Smooth muscle cell (in vitro differentiated cells): ENCODE measurements around the gene DISP3. TPM values are rescaled to one million over a fixed set of nuclear protein-coding genes. Genes with fewer than 3 reads are reported as not detected.

ENCODE experiments used
- DNase-seq: peaks from one replicate; lab custom pipeline; 2025; ENCODE audit not compliant: unreplicated experiment; lab: John Stamatoyannopoulos, UW
- H2AFZ ChIP-seq: fragments of 200-600 bp; sonication (generic); 2 replicates; pipeline ENCODE4 v1.6.0; 2016; ENCODE audit warnings: antibody characterized with exemption, low read depth, mild to moderate bottlenecking
- H3F3A ChIP-seq: fragments of 200-600 bp; sonication (generic); 2 replicates; pipeline ENCODE4 v1.6.0; 2017; ENCODE audit warnings: antibody characterized with exemption, low read depth
- H3K27ac ChIP-seq: fragments of 200-600 bp; sonication (generic); 2 replicates; pipeline ENCODE4 v1.5.1; 2016; ENCODE audit warnings: low read depth, mild to moderate bottlenecking
- H3K27me3 ChIP-seq: fragments of 200-600 bp; sonication (generic); 2 replicates; pipeline ENCODE4 v1.6.1; 2016; ENCODE audit warnings: low read depth, mild to moderate bottlenecking
- H3K36me3 ChIP-seq: fragments of 200-600 bp; sonication (generic); 2 replicates; pipeline ENCODE4 v1.5.1; 2016; ENCODE audit warnings: low read depth
- H3K4me1 ChIP-seq: fragments of 200-600 bp; sonication (generic); 2 replicates; pipeline ENCODE4 v1.5.1; 2016; ENCODE audit warnings: low read depth
- H3K4me2 ChIP-seq: fragments of 200-600 bp; sonication (generic); 2 replicates; pipeline ENCODE4 v1.6.0; 2016; ENCODE audit warnings: mild to moderate bottlenecking
- H3K4me3 ChIP-seq: fragments of 200-600 bp; sonication (generic); 2 replicates; pipeline ENCODE4 v1.5.1; 2016; ENCODE audit warnings: mild to moderate bottlenecking
- H3K79me2 ChIP-seq: fragments of 200-600 bp; sonication (generic); 2 replicates; pipeline ENCODE4 v1.6.0; 2016; ENCODE audit warnings: low read depth, mild to moderate bottlenecking
- H3K9ac ChIP-seq: fragments of 200-600 bp; sonication (generic); 2 replicates; pipeline ENCODE4 v1.6.0; 2016; ENCODE audit warnings: low read depth
- H3K9me3 ChIP-seq: fragments of 200-600 bp; sonication (generic); replicated peaks from 2 replicates; pipeline ENCODE4 v1.5.1; 2016; ENCODE audit warnings: low read depth
- H4K20me1 ChIP-seq: fragments of 200-600 bp; sonication (generic); 2 replicates; pipeline ENCODE4 v1.6.0; 2016; ENCODE audit warnings: low read depth
- WGBS: methylation state at CpG from one replicate; pipeline ENCODE4 v1.1.7; 2016; ENCODE audit warnings: low lambda C conversion rate; 5-methylcytosine and 5-hydroxymethylcytosine counted together
- polyA plus RNA-seq: library from polyadenylated mRNA; unstranded; fragments of >200 nt; fragmentation: Nextera tagmentation; extraction: Ambion mirVana; gene quantifications from 2 replicates; pipeline ENCODE4 v1.2.1, GENCODE V29; 2016
- total RNA-seq: library from RNA; depleted of rRNA; stranded (reverse); fragments of >200 nt; gene quantifications from 2 replicates; pipeline ENCODE4 v1.2.3, GENCODE V29; 2014
- TF ChIP-seq, protein P1 (sequence below): fragments of 200-600 bp; sonication (generic); IDR thresholded peaks from 2 replicates; pipeline ENCODE4 v1.5.1; 2017; ENCODE audit warnings: borderline replicate concordance, mild to moderate bottlenecking, antibody characterized with exemption; ENCODE audit not compliant: insufficient read depth, poor library complexity, severe bottlenecking

DISP3 gene
- total and polyA plus RNA-seq, 2 experiments from 2014 or later: 0.17 TPM; not detected in 1

DNA sequence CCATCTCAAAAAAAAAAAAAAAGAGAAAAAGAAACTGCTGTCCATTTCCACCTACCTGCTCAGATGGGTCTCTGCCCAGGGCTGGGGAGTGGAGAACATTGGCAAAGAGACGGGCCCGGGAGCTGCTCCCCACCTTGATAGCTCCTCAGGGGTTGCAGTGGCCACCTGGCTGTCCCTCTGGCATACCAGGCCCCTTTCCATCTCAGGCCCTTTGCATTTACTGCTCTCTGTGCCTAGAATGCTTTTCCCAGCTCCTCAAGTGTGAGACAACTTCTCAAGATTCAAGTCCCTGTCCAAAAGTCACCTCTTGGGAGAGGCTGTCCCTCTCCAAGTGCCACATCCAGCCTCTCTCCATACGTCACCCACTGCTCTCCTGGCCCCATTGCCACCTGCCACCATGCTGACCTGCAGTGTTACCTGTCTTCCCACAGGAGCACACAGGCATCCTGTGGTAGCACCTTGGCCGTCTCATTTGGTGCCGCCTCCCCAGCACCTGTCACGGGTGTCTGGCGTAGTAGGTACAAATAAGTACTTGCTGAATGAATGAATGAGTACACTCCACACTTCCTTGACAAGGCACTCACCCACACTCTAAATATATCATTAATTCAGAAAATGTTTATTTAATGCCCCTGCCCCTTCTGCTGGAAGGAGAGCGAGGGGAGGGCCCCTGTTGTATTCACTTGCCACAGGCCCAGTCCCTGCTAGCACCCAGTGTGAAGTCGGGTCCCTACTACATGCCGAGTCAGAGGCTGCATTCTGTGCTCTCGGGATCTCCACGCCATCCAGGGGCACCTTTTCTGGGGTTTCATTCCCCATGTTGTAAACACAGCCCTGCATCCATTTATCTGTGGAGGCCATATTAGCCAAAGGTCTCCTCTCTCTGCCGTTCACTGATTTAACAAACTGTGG, 48.8 kb downstream of the DISP3 start:
- no peak for DNase-seq
- Histone ChIP-seq H3F3A (no peaks in the 10 kb centered on the region), H3K4me1 (no peaks in the 10 kb centered on the region), H3K79me2 (no peaks in the 10 kb centered on the region), H3K9ac (no peak overlapping the region), H2AFZ (no peak overlapping the region), H3K27ac (no peak overlapping the region), H4K20me1 (no peaks in the 10 kb centered on the region), H3K36me3 (no peaks in the 10 kb centered on the region), H3K4me2 (no peak overlapping the region), H3K4me3 (no peak overlapping the region), H3K27me3 (no peaks in the 10 kb centered on the region), H3K9me3 (no peaks in the 10 kb centered on the region)
- WGBS: 94% methylated on average over 13 of the region's 13 CpGs
- TF ChIP-seq, protein P1, sequence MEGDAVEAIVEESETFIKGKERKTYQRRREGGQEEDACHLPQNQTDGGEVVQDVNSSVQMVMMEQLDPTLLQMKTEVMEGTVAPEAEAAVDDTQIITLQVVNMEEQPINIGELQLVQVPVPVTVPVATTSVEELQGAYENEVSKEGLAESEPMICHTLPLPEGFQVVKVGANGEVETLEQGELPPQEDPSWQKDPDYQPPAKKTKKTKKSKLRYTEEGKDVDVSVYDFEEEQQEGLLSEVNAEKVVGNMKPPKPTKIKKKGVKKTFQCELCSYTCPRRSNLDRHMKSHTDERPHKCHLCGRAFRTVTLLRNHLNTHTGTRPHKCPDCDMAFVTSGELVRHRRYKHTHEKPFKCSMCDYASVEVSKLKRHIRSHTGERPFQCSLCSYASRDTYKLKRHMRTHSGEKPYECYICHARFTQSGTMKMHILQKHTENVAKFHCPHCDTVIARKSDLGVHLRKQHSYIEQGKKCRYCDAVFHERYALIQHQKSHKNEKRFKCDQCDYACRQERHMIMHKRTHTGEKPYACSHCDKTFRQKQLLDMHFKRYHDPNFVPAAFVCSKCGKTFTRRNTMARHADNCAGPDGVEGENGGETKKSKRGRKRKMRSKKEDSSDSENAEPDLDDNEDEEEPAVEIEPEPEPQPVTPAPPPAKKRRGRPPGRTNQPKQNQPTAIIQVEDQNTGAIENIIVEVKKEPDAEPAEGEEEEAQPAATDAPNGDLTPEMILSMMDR: no peak

DNA sequence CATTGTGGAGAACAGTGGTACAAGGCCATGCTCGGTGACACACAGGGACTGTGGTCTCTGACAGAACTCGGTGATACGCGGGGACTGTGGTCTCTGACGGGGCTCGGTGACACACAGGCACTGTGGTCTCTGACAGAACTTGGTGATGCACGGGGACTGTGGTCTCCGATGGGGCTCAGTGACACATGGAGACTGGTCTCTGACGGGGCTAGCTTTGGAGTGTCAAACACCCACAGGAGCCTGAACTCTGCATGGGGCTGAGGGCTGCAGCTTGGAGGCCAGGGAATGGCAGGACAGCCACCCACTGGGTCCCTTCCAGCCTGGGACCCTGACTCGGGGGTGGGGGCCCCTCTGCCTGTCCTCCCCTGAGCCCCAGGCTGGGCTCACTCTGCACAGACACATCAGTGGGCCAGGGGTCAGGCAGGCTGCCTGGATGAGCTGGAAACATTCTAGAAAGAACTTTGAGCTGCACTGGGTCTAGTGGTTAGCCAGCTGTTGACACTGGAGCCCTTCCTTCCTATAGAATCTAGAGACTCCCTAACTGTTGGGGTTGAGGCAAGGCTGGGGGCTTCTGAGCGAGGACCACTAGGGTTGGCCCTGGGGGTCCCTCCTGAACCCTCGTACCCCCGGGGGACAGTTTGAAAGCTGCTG, 49.8 kb downstream of the DISP3 start:
- TF ChIP-seq, protein P1: no peak
- no peaks in the 10 kb centered on the region for H3K79me2 ChIP-seq
- H3K4me2 ChIP-seq: no peak overlapping the region
- DNase-seq: no peak
- H4K20me1 ChIP-seq: no peaks in the 10 kb centered on the region
- H3K27me3 ChIP-seq: no peaks in the 10 kb centered on the region
- H3K9ac ChIP-seq: no peak overlapping the region
- no peak overlapping the region for H3K4me3 ChIP-seq
- H3K4me1 ChIP-seq: no peaks in the 10 kb centered on the region
- H3K27ac ChIP-seq: no peak overlapping the region
- no peaks in the 10 kb centered on the region for H3K36me3 ChIP-seq
- WGBS: 86% methylated on average over 13 of the region's 13 CpGs
- H3K9me3 ChIP-seq: no peaks in the 10 kb centered on the region
- no peak overlapping the region for H2AFZ ChIP-seq
- no peaks in the 10 kb centered on the region for H3F3A ChIP-seq

DNA sequence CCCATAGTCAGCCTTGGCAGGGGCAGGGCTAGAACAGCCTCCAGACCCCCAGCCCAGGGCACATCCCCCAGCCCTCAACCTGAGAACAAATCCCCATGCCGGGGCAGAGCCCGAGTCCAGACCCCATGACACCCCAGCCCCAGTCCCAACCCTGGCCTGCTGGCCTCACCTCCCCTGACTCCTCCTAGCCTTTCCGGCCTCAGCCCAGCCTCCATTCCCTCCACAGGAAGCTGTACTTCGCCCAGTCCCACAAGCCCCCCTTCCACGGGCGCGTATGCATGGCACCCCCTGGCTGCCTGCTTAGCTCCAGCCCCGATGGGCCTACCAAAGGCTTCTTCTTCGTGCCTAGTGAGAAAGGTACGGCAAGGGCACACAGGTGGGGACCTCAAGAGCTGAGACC, 50.4 kb downstream of the DISP3 start:
- WGBS: 89% methylated on average over 10 of the region's 10 CpGs
- H2AFZ ChIP-seq: no peak overlapping the region

More for the DNA sequence above, 50.4 kb downstream of the DISP3 start:
- Histone ChIP-seq H3K79me2 (no peaks in the 10 kb centered on the region), H3K4me3 (no peak overlapping the region), H3K27ac (no peak overlapping the region), H3K4me2 (no peak overlapping the region), H3K27me3 (no peaks in the 10 kb centered on the region), H4K20me1 (no peaks in the 10 kb centered on the region), H3K4me1 (no peaks in the 10 kb centered on the region), H3F3A (no peaks in the 10 kb centered on the region), H3K9me3 (no peaks in the 10 kb centered on the region), H3K9ac (no peak overlapping the region), H3K36me3 (no peaks in the 10 kb centered on the region)
- TF ChIP-seq, protein P1: no peak
- DNase-seq: no peak
